Measurements from ENCODE around the gene CIAPIN1.

The CIAPIN1 gene

DNA sequence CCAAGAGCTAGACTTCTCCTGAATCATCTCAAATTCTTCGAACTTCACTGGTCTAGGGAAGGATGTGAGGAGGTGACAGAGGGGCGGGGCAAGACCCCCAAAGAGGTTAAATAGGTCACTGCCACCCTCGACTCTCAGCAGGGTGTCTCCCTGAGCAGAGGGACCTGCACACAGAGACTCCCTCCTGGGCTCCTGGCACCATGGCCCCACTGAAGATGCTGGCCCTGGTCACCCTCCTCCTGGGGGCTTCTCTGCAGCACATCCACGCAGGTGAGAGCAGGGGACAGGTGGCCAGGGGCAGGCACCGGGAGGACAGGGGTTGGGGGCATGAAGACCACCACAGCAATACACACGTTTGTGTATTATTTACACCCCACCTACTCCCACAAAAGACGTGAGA is 33.5 kb downstream of the CIAPIN1 start:
- TF ChIP-seq, protein P1, sequence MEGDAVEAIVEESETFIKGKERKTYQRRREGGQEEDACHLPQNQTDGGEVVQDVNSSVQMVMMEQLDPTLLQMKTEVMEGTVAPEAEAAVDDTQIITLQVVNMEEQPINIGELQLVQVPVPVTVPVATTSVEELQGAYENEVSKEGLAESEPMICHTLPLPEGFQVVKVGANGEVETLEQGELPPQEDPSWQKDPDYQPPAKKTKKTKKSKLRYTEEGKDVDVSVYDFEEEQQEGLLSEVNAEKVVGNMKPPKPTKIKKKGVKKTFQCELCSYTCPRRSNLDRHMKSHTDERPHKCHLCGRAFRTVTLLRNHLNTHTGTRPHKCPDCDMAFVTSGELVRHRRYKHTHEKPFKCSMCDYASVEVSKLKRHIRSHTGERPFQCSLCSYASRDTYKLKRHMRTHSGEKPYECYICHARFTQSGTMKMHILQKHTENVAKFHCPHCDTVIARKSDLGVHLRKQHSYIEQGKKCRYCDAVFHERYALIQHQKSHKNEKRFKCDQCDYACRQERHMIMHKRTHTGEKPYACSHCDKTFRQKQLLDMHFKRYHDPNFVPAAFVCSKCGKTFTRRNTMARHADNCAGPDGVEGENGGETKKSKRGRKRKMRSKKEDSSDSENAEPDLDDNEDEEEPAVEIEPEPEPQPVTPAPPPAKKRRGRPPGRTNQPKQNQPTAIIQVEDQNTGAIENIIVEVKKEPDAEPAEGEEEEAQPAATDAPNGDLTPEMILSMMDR (IDR thresholded peaks at IDR 0.05; ENCODE audit: insufficient read depth, low read length), result no peak
- TF ChIP-seq POLR2AphosphoS5 (IDR thresholded peaks at IDR 0.05; ENCODE audit: low read depth) (no peak), SPI1 (IDR thresholded peaks at IDR 0.05; ENCODE audit: borderline replicate concordance, low read depth) (no peak), GABPA (IDR thresholded peaks at IDR 0.05; ENCODE audit: low read depth) (no peak)
- TF ChIP-seq, protein P2, sequence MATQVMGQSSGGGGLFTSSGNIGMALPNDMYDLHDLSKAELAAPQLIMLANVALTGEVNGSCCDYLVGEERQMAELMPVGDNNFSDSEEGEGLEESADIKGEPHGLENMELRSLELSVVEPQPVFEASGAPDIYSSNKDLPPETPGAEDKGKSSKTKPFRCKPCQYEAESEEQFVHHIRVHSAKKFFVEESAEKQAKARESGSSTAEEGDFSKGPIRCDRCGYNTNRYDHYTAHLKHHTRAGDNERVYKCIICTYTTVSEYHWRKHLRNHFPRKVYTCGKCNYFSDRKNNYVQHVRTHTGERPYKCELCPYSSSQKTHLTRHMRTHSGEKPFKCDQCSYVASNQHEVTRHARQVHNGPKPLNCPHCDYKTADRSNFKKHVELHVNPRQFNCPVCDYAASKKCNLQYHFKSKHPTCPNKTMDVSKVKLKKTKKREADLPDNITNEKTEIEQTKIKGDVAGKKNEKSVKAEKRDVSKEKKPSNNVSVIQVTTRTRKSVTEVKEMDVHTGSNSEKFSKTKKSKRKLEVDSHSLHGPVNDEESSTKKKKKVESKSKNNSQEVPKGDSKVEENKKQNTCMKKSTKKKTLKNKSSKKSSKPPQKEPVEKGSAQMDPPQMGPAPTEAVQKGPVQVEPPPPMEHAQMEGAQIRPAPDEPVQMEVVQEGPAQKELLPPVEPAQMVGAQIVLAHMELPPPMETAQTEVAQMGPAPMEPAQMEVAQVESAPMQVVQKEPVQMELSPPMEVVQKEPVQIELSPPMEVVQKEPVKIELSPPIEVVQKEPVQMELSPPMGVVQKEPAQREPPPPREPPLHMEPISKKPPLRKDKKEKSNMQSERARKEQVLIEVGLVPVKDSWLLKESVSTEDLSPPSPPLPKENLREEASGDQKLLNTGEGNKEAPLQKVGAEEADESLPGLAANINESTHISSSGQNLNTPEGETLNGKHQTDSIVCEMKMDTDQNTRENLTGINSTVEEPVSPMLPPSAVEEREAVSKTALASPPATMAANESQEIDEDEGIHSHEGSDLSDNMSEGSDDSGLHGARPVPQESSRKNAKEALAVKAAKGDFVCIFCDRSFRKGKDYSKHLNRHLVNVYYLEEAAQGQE (IDR thresholded peaks at IDR 0.05; ENCODE audit: insufficient replicate concordance, low read depth), result no peak
- no peak overlapping the region for H3K4me3 ChIP-seq (replicated peaks; ENCODE audit: insufficient read depth, low read length)
- no peak overlapping the region for H3K27ac ChIP-seq (replicated peaks)
- H3K27me3 ChIP-seq (ENCODE audit: insufficient read depth, poor library complexity, severe bottlenecking), result no peaks in the 10 kb centered on the region
- no peak for DNase-seq (ENCODE audit: low read depth in 1 of 2, low spot score in 1 of 2)

DNA sequence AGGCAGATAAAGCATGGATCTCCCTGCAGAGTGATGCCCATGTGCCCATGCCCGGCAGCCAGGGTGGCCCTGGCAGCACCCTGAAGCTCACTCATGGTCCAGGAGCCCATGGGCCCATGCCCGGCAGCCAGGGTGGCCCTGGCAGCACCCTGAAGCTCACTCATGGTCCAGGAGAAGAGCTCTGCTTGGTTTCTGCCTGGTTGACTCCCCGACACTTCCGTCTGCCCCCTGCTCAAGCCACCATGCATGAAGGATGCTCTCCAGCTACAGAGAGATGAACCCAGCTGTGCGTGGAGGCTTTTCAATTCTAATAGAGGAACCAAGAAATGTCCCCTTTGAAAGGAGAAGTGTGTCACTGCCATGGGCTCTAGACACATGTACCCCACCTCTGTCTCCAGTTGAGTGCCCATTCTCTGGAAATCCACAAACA is 33.9 kb downstream of the CIAPIN1 start:
- Histone ChIP-seq H3K4me3 (replicated peaks; ENCODE audit: insufficient read depth, low read length) (no peak overlapping the region), H3K27ac (replicated peaks) (no peak overlapping the region), H3K27me3 (ENCODE audit: insufficient read depth, poor library complexity, severe bottlenecking) (no peaks in the 10 kb centered on the region)
- no peak for DNase-seq (ENCODE audit: low read depth in 1 of 2, low spot score in 1 of 2)
- TF ChIP-seq, protein P2 (IDR thresholded peaks at IDR 0.05; ENCODE audit: insufficient replicate concordance, low read depth), result no peak
- TF ChIP-seq POLR2AphosphoS5 (IDR thresholded peaks at IDR 0.05; ENCODE audit: low read depth), result no peak

DNA sequence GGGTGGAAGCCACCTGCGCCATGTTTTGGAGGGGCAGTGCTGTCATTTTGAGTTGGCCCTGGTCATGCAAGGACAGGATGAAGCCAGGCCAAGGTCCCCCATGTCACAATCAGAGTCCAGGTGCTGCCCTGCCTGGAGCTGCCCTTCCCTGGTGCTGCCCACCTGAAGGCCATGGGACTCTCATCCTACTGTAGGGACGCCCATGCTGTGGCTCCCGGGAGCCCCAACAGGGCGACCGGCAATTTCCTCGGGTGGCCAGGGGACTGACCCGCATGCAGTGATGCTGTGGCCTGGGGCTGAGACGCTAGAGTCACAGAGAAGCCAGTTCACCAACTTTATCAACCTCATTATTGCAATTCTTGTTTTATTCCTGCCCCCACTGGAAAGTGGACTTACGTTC is 34.6 kb downstream of the CIAPIN1 start:
- DNase-seq (ENCODE audit: low read depth in 1 of 2, low spot score in 1 of 2), result no peak
- Histone ChIP-seq H3K27ac (replicated peaks) (no peak overlapping the region), H3K4me3 (replicated peaks; ENCODE audit: insufficient read depth, low read length) (no peak overlapping the region), H3K27me3 (ENCODE audit: insufficient read depth, poor library complexity, severe bottlenecking) (no peaks in the 10 kb centered on the region)
- TF ChIP-seq, protein P2 (IDR thresholded peaks at IDR 0.05; ENCODE audit: insufficient replicate concordance, low read depth), result no peak
- no peak for TF ChIP-seq POLR2AphosphoS5 (IDR thresholded peaks at IDR 0.05; ENCODE audit: low read depth)
- TF ChIP-seq SPI1 (IDR thresholded peaks at IDR 0.05; ENCODE audit: borderline replicate concordance, low read depth), result no peak
- TF ChIP-seq, protein P1 (IDR thresholded peaks at IDR 0.05; ENCODE audit: insufficient read depth, low read length), result no peak
- TF ChIP-seq GABPA (IDR thresholded peaks at IDR 0.05; ENCODE audit: low read depth), result no peak
